ENCODE data around the gene ETV2. TPM values are rescaled to one million over a fixed set of nuclear protein-coding genes. Genes with fewer than 3 reads are reported as not detected.

The ETV2 gene
- total RNA-seq, 1 donor from 2014 or later, result 1.4 TPM

GRCh38 chr19:35613574-35613973 is 28.0 kb upstream of the ETV2 start:
- Mint-ChIP-seq H3K27ac (no peak overlapping the region), H3K4me3 (peak overlapping the region; percentile 83), H3K36me3 (peaks cover 4% of the 10 kb centered on the region), H3K9me3 (peaks cover 2% of the 10 kb centered on the region), H3K4me1 (no peaks in the 10 kb centered on the region), H3K27me3 (ENCODE audit: low read depth) (no peaks in the 10 kb centered on the region)
- TF ChIP-seq, protein P1, sequence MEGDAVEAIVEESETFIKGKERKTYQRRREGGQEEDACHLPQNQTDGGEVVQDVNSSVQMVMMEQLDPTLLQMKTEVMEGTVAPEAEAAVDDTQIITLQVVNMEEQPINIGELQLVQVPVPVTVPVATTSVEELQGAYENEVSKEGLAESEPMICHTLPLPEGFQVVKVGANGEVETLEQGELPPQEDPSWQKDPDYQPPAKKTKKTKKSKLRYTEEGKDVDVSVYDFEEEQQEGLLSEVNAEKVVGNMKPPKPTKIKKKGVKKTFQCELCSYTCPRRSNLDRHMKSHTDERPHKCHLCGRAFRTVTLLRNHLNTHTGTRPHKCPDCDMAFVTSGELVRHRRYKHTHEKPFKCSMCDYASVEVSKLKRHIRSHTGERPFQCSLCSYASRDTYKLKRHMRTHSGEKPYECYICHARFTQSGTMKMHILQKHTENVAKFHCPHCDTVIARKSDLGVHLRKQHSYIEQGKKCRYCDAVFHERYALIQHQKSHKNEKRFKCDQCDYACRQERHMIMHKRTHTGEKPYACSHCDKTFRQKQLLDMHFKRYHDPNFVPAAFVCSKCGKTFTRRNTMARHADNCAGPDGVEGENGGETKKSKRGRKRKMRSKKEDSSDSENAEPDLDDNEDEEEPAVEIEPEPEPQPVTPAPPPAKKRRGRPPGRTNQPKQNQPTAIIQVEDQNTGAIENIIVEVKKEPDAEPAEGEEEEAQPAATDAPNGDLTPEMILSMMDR (IDR thresholded peaks at IDR 0.05; ENCODE audit: unreplicated experiment), result no peak
- no peak for DNase-seq (ENCODE audit: low spot score in 2 of 2, unreplicated experiment in 2 of 2)

DNA sequence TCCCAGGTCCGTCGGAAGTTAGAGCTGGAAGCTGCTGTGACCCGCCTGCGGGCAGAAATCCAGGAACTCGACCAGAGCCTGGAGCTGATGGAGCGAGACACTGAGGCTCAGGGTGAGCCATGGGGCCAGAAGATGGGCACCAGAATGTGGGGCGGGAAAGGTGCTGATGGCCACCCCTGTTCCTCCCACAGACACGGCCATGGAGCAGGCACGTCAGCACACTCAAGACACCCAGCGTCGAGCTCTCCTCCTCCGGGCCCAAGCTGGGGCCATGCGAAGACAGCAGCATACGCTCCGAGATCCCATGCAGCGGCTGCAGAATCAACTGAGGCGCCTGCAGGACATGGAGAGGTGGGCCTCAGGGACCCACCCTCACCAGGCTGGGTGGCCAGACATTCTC is 26.5 kb upstream of the ETV2 start:
- Mint-ChIP-seq H3K27me3 (ENCODE audit: low read depth) (no peaks in the 10 kb centered on the region), H3K4me3 (no peak overlapping the region), H3K9me3 (no peaks in the 10 kb centered on the region), H3K36me3 (peaks cover 4% of the 10 kb centered on the region), H3K4me1 (no peaks in the 10 kb centered on the region), H3K27ac (no peak overlapping the region)
- TF ChIP-seq, protein P1 (IDR thresholded peaks at IDR 0.05; ENCODE audit: unreplicated experiment), result no peak
- DNase-seq (ENCODE audit: low spot score in 2 of 2, unreplicated experiment in 2 of 2), result no peak

DNA sequence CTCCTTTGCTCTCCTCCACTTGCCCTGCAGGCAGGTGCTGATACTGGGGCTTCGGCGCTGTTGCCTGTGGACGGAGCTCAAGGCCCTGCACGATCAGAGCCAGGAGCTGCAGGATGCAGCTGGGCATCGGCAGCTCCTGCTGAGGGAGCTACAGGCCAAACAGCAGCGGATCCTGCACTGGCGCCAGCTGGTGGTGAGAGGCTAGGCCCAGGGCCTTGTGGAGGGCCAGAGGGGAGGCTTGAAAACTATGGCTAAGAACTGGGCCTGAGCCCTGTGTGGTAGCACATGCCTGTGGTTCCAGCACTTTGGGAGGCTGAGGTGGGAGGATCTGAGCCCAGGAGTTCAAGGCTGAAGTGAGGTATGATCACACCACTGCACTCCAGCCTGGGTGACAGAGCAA is 22.7 kb upstream of the ETV2 start:
- no peak for DNase-seq (ENCODE audit: low spot score in 2 of 2, unreplicated experiment in 2 of 2)
- no peak overlapping the region for H3K4me3 Mint-ChIP-seq
- peaks cover 7% of the 10 kb centered on the region for H3K36me3 Mint-ChIP-seq
- H3K27ac Mint-ChIP-seq, result no peak overlapping the region
- H3K27me3 Mint-ChIP-seq (ENCODE audit: low read depth), result no peaks in the 10 kb centered on the region
- H3K4me1 Mint-ChIP-seq, result no peaks in the 10 kb centered on the region
- H3K9me3 Mint-ChIP-seq, result no peaks in the 10 kb centered on the region
- TF ChIP-seq, protein P1 (IDR thresholded peaks at IDR 0.05; ENCODE audit: unreplicated experiment), result no peak

- TF ChIP-seq, protein P1 (IDR thresholded peaks at IDR 0.05; ENCODE audit: unreplicated experiment), result no peak
- Mint-ChIP-seq H3K4me1 (no peaks in the 10 kb centered on the region), H3K4me3 (no peak overlapping the region), H3K27me3 (ENCODE audit: low read depth) (no peaks in the 10 kb centered on the region), H3K9me3 (no peaks in the 10 kb centered on the region), H3K36me3 (peaks cover 7% of the 10 kb centered on the region), H3K27ac (no peak overlapping the region)
- DNase-seq (ENCODE audit: low spot score in 2 of 2, unreplicated experiment in 2 of 2), result no peak
These were observed 22.1 kb upstream of the ETV2 start for GRCh38 chr19:35619290-35619923.

DNA sequence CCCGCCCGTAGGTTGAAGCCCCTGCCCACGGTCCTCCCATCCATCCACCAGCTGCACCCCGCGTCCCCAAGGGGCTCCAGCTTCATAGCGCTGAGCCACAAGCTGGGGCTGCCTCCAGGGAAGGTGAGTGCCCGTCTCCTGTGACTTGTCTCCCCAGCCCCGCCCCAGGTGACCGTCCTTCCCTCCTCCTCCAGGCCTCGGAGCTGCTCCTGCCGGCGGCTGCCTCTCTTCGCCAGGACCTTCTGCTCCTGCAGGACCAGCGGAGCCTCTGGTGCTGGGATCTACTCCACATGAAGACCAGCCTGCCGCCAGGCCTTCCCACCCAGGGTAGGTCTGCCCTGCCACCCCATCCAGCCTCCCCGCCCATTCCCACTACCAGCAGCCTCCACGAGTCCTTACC is 21.5 kb upstream of the ETV2 start:
- H3K4me1 Mint-ChIP-seq, result no peaks in the 10 kb centered on the region
- peaks cover 7% of the 10 kb centered on the region for H3K36me3 Mint-ChIP-seq
- TF ChIP-seq, protein P1 (IDR thresholded peaks at IDR 0.05; ENCODE audit: unreplicated experiment), result no peak
- H3K4me3 Mint-ChIP-seq, result no peak overlapping the region
- no peaks in the 10 kb centered on the region for H3K9me3 Mint-ChIP-seq
- DNase-seq (ENCODE audit: low spot score in 2 of 2, unreplicated experiment in 2 of 2), result no peak
- no peak overlapping the region for H3K27ac Mint-ChIP-seq
- H3K27me3 Mint-ChIP-seq (ENCODE audit: low read depth), result no peaks in the 10 kb centered on the region

DNA sequence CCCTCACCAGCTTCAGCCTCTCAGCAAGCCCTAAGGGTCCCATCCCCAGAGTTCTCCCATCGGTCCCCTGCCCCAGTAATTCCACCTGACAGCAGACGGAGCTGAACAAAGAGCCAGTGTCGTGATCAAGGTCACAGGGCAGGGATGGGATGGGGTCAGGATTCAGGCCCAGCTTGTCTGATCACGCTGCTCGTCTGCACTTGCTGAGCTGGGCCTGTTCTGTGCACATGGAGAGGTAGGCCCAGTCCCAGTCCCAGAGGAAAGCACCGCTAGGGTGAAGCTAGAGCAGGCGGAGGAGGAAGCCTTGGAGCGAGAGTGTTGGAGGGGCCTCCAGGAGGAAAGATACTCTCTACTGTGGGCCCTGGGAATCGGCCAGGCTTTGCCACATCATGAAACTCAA is 19.8 kb upstream of the ETV2 start:
- H3K9me3 Mint-ChIP-seq, result no peaks in the 10 kb centered on the region

More for the DNA sequence above, 19.8 kb upstream of the ETV2 start:
- Mint-ChIP-seq H3K27ac (no peak overlapping the region), H3K36me3 (peaks cover 2% of the 10 kb centered on the region), H3K27me3 (ENCODE audit: low read depth) (no peaks in the 10 kb centered on the region), H3K4me1 (no peaks in the 10 kb centered on the region), H3K4me3 (no peak overlapping the region)
- DNase-seq (ENCODE audit: low spot score in 2 of 2, unreplicated experiment in 2 of 2), result no peak
- TF ChIP-seq, protein P1 (IDR thresholded peaks at IDR 0.05; ENCODE audit: unreplicated experiment), result no peak

Measured in mesothelial cell of epicardium (in vitro differentiated cells).